DOHH2 (cell line): ENCODE data around the gene KLK10.

Experiments
- H3F3A ChIP-seq: fragments of 200-600 bp; sonication (generic), shearing (Covaris generic); 2 replicates; pipeline ENCODE4 v1.6.0; 2016; ENCODE audit warnings: antibody characterized with exemption, mild to moderate bottlenecking; ENCODE audit not compliant: control insufficient read depth, insufficient read depth
- H3K27ac ChIP-seq: fragments of 200-600 bp; sonication (generic); 2 replicates; pipeline ENCODE4 v1.5.1; 2014; ENCODE audit warnings: low read depth, mild to moderate bottlenecking, low read length, moderate library complexity
- H3K27me3 ChIP-seq: fragments of 200-600 bp; sonication (generic); 2 replicates; pipeline ENCODE4 v1.6.1; 2014; ENCODE audit warnings: mild to moderate bottlenecking, low read length, mixed read lengths; ENCODE audit not compliant: control insufficient read depth
- H3K36me3 ChIP-seq: fragments of 200-600 bp; sonication (generic); 2 replicates; pipeline ENCODE4 v1.6.1; 2014; ENCODE audit warnings: mild to moderate bottlenecking, low read length, moderate library complexity, mixed read lengths; ENCODE audit not compliant: control insufficient read depth
- H3K4me1 ChIP-seq: fragments of 200-600 bp; sonication (generic); 2 replicates; pipeline ENCODE4 v1.6.1; 2014; ENCODE audit warnings: mild to moderate bottlenecking, low read length, mixed read lengths; ENCODE audit not compliant: control insufficient read depth
- H3K4me2 ChIP-seq: fragments of 200-600 bp; sonication (generic); 2 replicates; pipeline ENCODE4 v1.6.0; 2014; ENCODE audit warnings: mild to moderate bottlenecking, low read length, moderate library complexity
- H3K4me3 ChIP-seq: fragments of 200-600 bp; sonication (generic); 2 replicates; pipeline ENCODE4 v1.5.1; 2014; ENCODE audit warnings: mild to moderate bottlenecking, low read length, mixed read lengths
- H3K79me2 ChIP-seq: fragments of 200-600 bp; sonication (generic); 2 replicates; pipeline ENCODE4 v1.6.1; 2014; ENCODE audit warnings: mild to moderate bottlenecking, low read length, mixed read lengths; ENCODE audit not compliant: control insufficient read depth
- H3K9me2 ChIP-seq: fragments of 200-600 bp; sonication (generic); replicated peaks from 2 replicates; pipeline ENCODE4 v1.6.1; 2014; ENCODE audit warnings: mild to moderate bottlenecking, low read length, mixed read lengths; ENCODE audit not compliant: control insufficient read depth
- H3K9me3 ChIP-seq: fragments of 200-600 bp; sonication (generic); 2 replicates; pipeline ENCODE4 v1.6.1; 2014; ENCODE audit warnings: antibody characterized with exemption, low read length, mixed read lengths; ENCODE audit not compliant: control insufficient read depth, insufficient read depth
- H4K20me1 ChIP-seq: fragments of 200-600 bp; sonication (generic); 2 replicates; pipeline ENCODE4 v1.6.0; 2014; ENCODE audit warnings: low read depth, mild to moderate bottlenecking, antibody characterized with exemption, low read length, moderate library complexity; ENCODE audit not compliant: control insufficient read depth, insufficient read depth
- EZH2phosphoT487 ChIP-seq: fragments of 200-600 bp; sonication (generic); IDR thresholded peaks from 2 replicates; pipeline ENCODE4 v1.6.1; 2017; ENCODE audit warnings: borderline replicate concordance, mild to moderate bottlenecking, antibody characterized with exemption, low read length, moderate library complexity, mixed read lengths
- TF ChIP-seq, protein P1 (sequence below): fragments of 200-600 bp; sonication (generic); IDR thresholded peaks from one replicate; pipeline ENCODE4 v1.5.1; 2014; ENCODE audit warnings: antibody characterized with exemption, mild to moderate bottlenecking, low read depth, low read length; ENCODE audit not compliant: poor library complexity, severe bottlenecking

KLK10 gene

DNA sequence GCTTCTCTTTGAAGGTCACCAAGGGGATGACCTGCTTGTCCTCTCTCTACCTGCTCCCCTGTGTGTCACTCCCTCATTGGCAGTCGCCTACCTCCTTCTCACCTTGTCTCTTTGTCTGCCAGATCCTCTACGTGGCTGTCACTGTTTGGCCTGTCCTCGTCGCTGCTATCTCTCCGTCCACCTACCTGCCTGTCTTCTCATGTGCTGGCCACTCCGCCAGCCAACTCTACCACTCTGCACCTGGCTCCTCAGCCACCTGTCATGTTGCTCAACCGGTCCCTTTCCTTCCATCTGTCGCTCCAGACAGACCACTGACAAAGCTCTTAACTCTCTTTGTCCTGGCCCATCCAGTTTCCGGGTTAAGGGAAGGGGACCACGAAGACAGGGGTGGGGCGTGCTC lies 15.2 kb upstream of the KLK10 start, which contains the start of gene KLK12:
KLK12 (minus strand) TSS at position 299 of the 400 bp plus-strand sequence. CDS start 381 bp downstream, outside the sequence.
- no peaks in the 10 kb centered on the region for H3K27me3 ChIP-seq
- no peaks in the 10 kb centered on the region for H4K20me1 ChIP-seq
- H3F3A ChIP-seq, result no peaks in the 10 kb centered on the region
- TF ChIP-seq EZH2phosphoT487, result no peak
- TF ChIP-seq, protein P1, sequence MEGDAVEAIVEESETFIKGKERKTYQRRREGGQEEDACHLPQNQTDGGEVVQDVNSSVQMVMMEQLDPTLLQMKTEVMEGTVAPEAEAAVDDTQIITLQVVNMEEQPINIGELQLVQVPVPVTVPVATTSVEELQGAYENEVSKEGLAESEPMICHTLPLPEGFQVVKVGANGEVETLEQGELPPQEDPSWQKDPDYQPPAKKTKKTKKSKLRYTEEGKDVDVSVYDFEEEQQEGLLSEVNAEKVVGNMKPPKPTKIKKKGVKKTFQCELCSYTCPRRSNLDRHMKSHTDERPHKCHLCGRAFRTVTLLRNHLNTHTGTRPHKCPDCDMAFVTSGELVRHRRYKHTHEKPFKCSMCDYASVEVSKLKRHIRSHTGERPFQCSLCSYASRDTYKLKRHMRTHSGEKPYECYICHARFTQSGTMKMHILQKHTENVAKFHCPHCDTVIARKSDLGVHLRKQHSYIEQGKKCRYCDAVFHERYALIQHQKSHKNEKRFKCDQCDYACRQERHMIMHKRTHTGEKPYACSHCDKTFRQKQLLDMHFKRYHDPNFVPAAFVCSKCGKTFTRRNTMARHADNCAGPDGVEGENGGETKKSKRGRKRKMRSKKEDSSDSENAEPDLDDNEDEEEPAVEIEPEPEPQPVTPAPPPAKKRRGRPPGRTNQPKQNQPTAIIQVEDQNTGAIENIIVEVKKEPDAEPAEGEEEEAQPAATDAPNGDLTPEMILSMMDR, result no peak
- H3K4me2 ChIP-seq, result no peak within 1 kb of the TSS
- no peaks in the 10 kb centered on the region for H3K9me2 ChIP-seq
- no peaks in the 10 kb centered on the region for H3K4me1 ChIP-seq
- no peaks in the 10 kb centered on the region for H3K9me3 ChIP-seq
- H3K4me3 ChIP-seq, result no peak within 1 kb of the TSS
- H3K36me3 ChIP-seq, result no peaks in the 10 kb centered on the region
- H3K79me2 ChIP-seq, result no peaks in the 10 kb centered on the region
- H3K27ac ChIP-seq, result no peak within 1 kb of the TSS

DNA sequence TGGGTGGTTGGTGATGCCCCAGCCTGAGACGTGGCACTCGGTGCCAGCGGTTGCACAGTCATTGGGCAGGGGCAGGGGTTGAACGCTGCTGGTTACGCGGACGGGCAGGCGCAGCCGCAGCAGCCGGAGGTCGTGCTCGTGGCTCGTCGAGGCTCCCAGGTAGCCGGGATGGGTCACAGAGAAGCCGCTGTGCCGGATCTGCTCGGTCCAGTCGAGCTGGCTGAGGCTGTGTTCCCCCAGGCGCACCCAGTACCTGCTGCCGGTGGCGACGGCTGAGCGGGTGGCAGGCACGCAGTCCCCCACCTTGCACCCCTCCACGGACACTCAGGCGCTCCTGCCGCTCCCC lies 12.3 kb upstream of the KLK10 start:
- H3K4me3 ChIP-seq, result no peak overlapping the region
- no peaks in the 10 kb centered on the region for H3F3A ChIP-seq
- H3K4me1 ChIP-seq, result no peaks in the 10 kb centered on the region
- TF ChIP-seq, protein P1, result no peak
- no peak for TF ChIP-seq EZH2phosphoT487
- no peaks in the 10 kb centered on the region for H4K20me1 ChIP-seq
- H3K27me3 ChIP-seq, result no peaks in the 10 kb centered on the region
- no peaks in the 10 kb centered on the region for H3K79me2 ChIP-seq
- H3K27ac ChIP-seq, result no peak overlapping the region
- no peaks in the 10 kb centered on the region for H3K9me2 ChIP-seq
- H3K9me3 ChIP-seq, result no peaks in the 10 kb centered on the region
- H3K4me2 ChIP-seq, result no peak overlapping the region
- H3K36me3 ChIP-seq, result no peaks in the 10 kb centered on the region

DNA sequence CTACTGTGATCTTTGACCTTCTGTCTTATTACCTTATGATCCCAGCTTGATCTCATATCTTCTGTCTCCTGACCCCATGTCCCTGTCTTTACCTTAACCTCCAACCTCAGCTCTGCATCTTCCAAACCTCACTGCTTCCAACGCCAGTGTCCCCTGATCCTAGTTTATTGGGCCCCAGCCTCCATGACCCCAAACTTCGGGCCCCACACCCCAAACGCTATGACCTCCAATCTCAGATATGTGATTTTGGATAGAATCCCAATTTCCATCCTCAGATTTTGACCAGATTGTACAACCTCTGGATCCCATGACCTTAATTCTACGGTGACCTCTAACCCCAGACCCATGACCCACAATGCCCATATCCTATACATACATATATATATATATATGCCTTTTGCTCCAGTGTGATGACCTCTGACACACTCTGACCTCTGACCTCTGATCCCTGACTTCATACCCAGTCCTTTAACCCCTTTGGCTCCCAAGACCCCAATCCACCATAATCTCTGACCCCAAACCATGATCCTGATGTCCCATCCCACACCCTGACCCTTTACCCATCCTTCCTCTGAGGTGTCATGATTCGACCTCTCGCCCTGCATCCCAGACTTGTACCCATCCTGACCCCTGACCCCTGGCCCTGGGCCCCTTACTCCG lies 11.8 kb upstream of the KLK10 start:
- TF ChIP-seq, protein P1, result no peak
- no peak for TF ChIP-seq EZH2phosphoT487
- no peaks in the 10 kb centered on the region for H3K4me1 ChIP-seq
- H3K4me3 ChIP-seq, result no peak overlapping the region
- no peaks in the 10 kb centered on the region for H3K9me3 ChIP-seq
- no peak overlapping the region for H3K4me2 ChIP-seq
- H3K79me2 ChIP-seq, result no peaks in the 10 kb centered on the region
- H3K27me3 ChIP-seq, result no peaks in the 10 kb centered on the region
- no peak overlapping the region for H3K27ac ChIP-seq
- H3K9me2 ChIP-seq, result no peaks in the 10 kb centered on the region
- no peaks in the 10 kb centered on the region for H3K36me3 ChIP-seq
- H3F3A ChIP-seq, result no peaks in the 10 kb centered on the region
- H4K20me1 ChIP-seq, result no peaks in the 10 kb centered on the region
